Liver (tissue), 9 donors: Measurements from ENCODE around the gene CA10. TPM values are rescaled to one million over a fixed set of nuclear protein-coding genes. Genes with fewer than 3 reads are reported as not detected.

Experiments
- DNase-seq: peaks from one replicate; pipeline ENCODE4 v3.0.0-alpha.2; 2017; ENCODE audit warnings: low spot score
- H3K27ac ChIP-seq, 2 donors: one replicate each; pipeline ENCODE4 v1.7.0; 2013; ENCODE audit warnings: inconsistent platforms in 2 of 2, low read length in 2 of 2, control low read depth in 1 of 2, low read depth in 1 of 2, mild to moderate bottlenecking in 1 of 2
- H3K27me3 ChIP-seq, 4 donors: one replicate each; pipeline versions ENCODE4 v1.6.1 to v1.7.0; 2013; ENCODE audit warnings: low read length in 3 of 4, inconsistent platforms in 1 of 4, mild to moderate bottlenecking in 1 of 4, moderate library complexity in 1 of 4; ENCODE audit not compliant: control insufficient read depth in 4 of 4, insufficient read depth in 4 of 4
- H3K36me3 ChIP-seq, 4 donors: one replicate each; pipeline versions ENCODE4 v1.6.1 to v1.7.0; 2013; ENCODE audit warnings: low read length in 3 of 4, mild to moderate bottlenecking in 3 of 4, low read depth in 1 of 4, moderate library complexity in 1 of 4; ENCODE audit not compliant: control insufficient read depth in 4 of 4, insufficient read depth in 3 of 4
- H3K4me1 ChIP-seq, 4 donors: one replicate each; pipeline versions ENCODE4 v1.6.1 to v1.7.0; 2013; ENCODE audit warnings: low read length in 3 of 4, mild to moderate bottlenecking in 3 of 4, moderate library complexity in 1 of 4; ENCODE audit not compliant: control insufficient read depth in 4 of 4, insufficient read depth in 4 of 4
- H3K4me3 ChIP-seq, 3 donors: one replicate each; pipeline versions ENCODE4 v1.6.1 to v1.7.0; 2013; ENCODE audit warnings: low read length in 3 of 3, control low read depth in 1 of 3, low read depth in 1 of 3, mild to moderate bottlenecking in 1 of 3
- H3K9ac ChIP-seq, 2 donors: one replicate each; pipeline ENCODE4 v1.7.0; 2013; ENCODE audit warnings: low read length in 2 of 2, mild to moderate bottlenecking in 2 of 2, moderate library complexity in 2 of 2, control low read depth in 1 of 2, low read depth in 1 of 2
- H3K9me3 ChIP-seq, 4 donors: one replicate each; pipeline versions ENCODE4 v1.6.1 to v1.7.0; 2013; ENCODE audit warnings: low read length in 3 of 4; ENCODE audit not compliant: control insufficient read depth in 4 of 4
- ATF3 ChIP-seq: IDR thresholded peaks from 2 replicates; pipeline ENCODE4 v1.6.1; 2016; ENCODE audit warnings: antibody characterized with exemption
- CTCF ChIP-seq: fragments of 150-350 bp; IDR thresholded peaks from 2 replicates; pipeline ENCODE4 v1.5.1; 2017; ENCODE audit warnings: improper control_type of control experiment, low read depth, low read length; ENCODE audit not compliant: missing input control
- EGR1 ChIP-seq, 2 donors: IDR thresholded peaks; 2 replicates each; pipeline ENCODE4 v1.6.1; 2016 to 2018; ENCODE audit warnings: antibody characterized with exemption in 2 of 2, low read depth in 2 of 2
- FOXA1 ChIP-seq: IDR thresholded peaks from 2 replicates; pipeline ENCODE4 v1.6.1; 2016; ENCODE audit warnings: antibody characterized with exemption
- GABPA ChIP-seq, 2 donors: IDR thresholded peaks in 1 of 2; conservative IDR thresholded peaks in 1 of 2; 2 replicates each; pipeline ENCODE4 v1.6.1; 2016; ENCODE audit warnings: antibody characterized with exemption in 2 of 2, mild to moderate bottlenecking in 1 of 2, moderate library complexity in 1 of 2
- HNF4G ChIP-seq: IDR thresholded peaks from 2 replicates; pipeline ENCODE4 v1.6.1; 2016; ENCODE audit warnings: antibody characterized with exemption
- JUND ChIP-seq, 2 donors: IDR thresholded peaks; 2 replicates each; pipeline ENCODE4 v1.6.1; 2016; ENCODE audit warnings: antibody characterized with exemption in 2 of 2
- MAX ChIP-seq: IDR thresholded peaks from 2 replicates; pipeline ENCODE4 v1.6.1; 2016; ENCODE audit warnings: antibody characterized with exemption
- NR2F2 ChIP-seq: IDR thresholded peaks from 2 replicates; pipeline ENCODE4 v1.6.1; 2016; ENCODE audit warnings: antibody characterized with exemption
- RAD21 ChIP-seq, 2 donors: IDR thresholded peaks; 2 replicates each; pipeline ENCODE4 v1.6.1; 2016; ENCODE audit warnings: antibody characterized with exemption in 2 of 2, mild to moderate bottlenecking in 2 of 2
- REST ChIP-seq: IDR thresholded peaks from 2 replicates; pipeline ENCODE4 v1.6.1; 2016; ENCODE audit warnings: antibody characterized with exemption, mild to moderate bottlenecking
- RXRA ChIP-seq, 2 donors: IDR thresholded peaks; 2 replicates each; pipeline ENCODE4 v1.6.1; 2017 to 2018; ENCODE audit warnings: antibody characterized with exemption in 2 of 2, mild to moderate bottlenecking in 1 of 2
- SP1 ChIP-seq: IDR thresholded peaks from 2 replicates; pipeline ENCODE4 v1.6.1; 2018; ENCODE audit warnings: antibody characterized with exemption, mild to moderate bottlenecking
- TAF1 ChIP-seq: conservative IDR thresholded peaks from 2 replicates; pipeline ENCODE4 v1.6.1; 2016; ENCODE audit warnings: antibody characterized with exemption, mild to moderate bottlenecking
- YY1 ChIP-seq: IDR thresholded peaks from 2 replicates; pipeline ENCODE4 v1.6.1; 2016; ENCODE audit warnings: antibody characterized with exemption, mild to moderate bottlenecking
- ZBTB33 ChIP-seq: IDR thresholded peaks from 2 replicates; pipeline ENCODE4 v1.6.1; 2016; ENCODE audit warnings: antibody characterized with exemption
- WGBS: extraction: QIAGEN DNeasy Blood & Tissue Kit; methylation state at CpG from one replicate; pipeline ENCODE4 v1.1.7; 2013; 5-methylcytosine and 5-hydroxymethylcytosine counted together
- polyA plus RNA-seq, 2 donors: library from polyadenylated mRNA; stranded (reverse) in 1 of 2; unstranded in 1 of 2; fragments of 200-250 nt in 1 of 2; fragments of >200 nt in 1 of 2; fragmentation: Nextera tagmentation in 1 of 2; extraction: Ambion mirVana in 1 of 2; gene quantifications; one replicate each; pipeline versions ENCODE4 v1.2.1 to v1.2.3, GENCODE V29; 2013 to 2015
- total RNA-seq, 2 donors: library from RNA; depleted of rRNA; stranded (reverse); fragments of >200 nt; gene quantifications; one replicate each; pipeline ENCODE4 v1.2.3, GENCODE V29; 2014
- donor health status: healthy.
- donor health status: healthy.
- donor health status: healthy.
- donor health status: healthy.
- donor health status: healthy.

Gene CA10
- total and polyA plus RNA-seq, 4 donors, result 0.05 TPM; not detected in 3

GRCh38 chr17:52024300-52024870 is 134.1 kb downstream of the CA10 start:
- H3K27ac ChIP-seq, result no peak overlapping the region
- no peak overlapping the region for H3K9ac ChIP-seq
- H3K27me3 ChIP-seq, result peaks cover 0 to 2% (median 0%) of the 10 kb centered on the region in 4 donors
- TF ChIP-seq GABPA (IDR thresholded peaks at IDR 0.05 in 1 of 2, conservative IDR thresholded peaks at IDR 0.05 in 1 of 2) (no peak), REST (no peak), RXRA (IDR thresholded peaks at IDR 0.05) (no peak), EGR1 (IDR thresholded peaks at IDR 0.05; ENCODE audit: low read depth in 2 of 2) (no peak), TAF1 (no peak), CTCF (no peak), ZBTB33 (no peak)
- peaks cover 0 to 4% (median 0%) of the 10 kb centered on the region in 4 donors for H3K9me3 ChIP-seq
- 54% methylated on average over 2 of the region's 2 CpGs for WGBS
- H3K4me1 ChIP-seq, result no peaks in the 10 kb centered on the region
- no peak for DNase-seq
- no peaks in the 10 kb centered on the region for H3K36me3 ChIP-seq
- H3K4me3 ChIP-seq, result no peak overlapping the region

- H3K4me3 ChIP-seq, result no peak overlapping the region
- 92% methylated on average over 1 of the region's 1 CpG for WGBS
- H3K36me3 ChIP-seq, result no peaks in the 10 kb centered on the region
- TF ChIP-seq ATF3 (no peak), FOXA1 (no peak), GABPA (IDR thresholded peaks at IDR 0.05 in 1 of 2, conservative IDR thresholded peaks at IDR 0.05 in 1 of 2) (no peak), JUND (IDR thresholded peaks at IDR 0.05) (no peak), EGR1 (IDR thresholded peaks at IDR 0.05; ENCODE audit: low read depth in 2 of 2) (no peak), RXRA (IDR thresholded peaks at IDR 0.05) (no peak), NR2F2 (no peak), HNF4G (no peak), CTCF (no peak), MAX (no peak), YY1 (no peak), ZBTB33 (no peak), RAD21 (IDR thresholded peaks at IDR 0.05) (no peak), SP1 (no peak), TAF1 (no peak)
- H3K4me1 ChIP-seq, result no peaks in the 10 kb centered on the region
- H3K9ac ChIP-seq, result no peak overlapping the region
- no peaks in the 10 kb centered on the region for H3K9me3 ChIP-seq
- no peak for DNase-seq
- no peak overlapping the region for H3K27ac ChIP-seq
- H3K27me3 ChIP-seq, result peaks cover 0 to 3% (median 0%) of the 10 kb centered on the region in 4 donors
Measured at GRCh38 chr17:52011064-52011463, 147.4 kb downstream of the CA10 start.
